GM19452 (cell line): ENCODE measurements around the gene ADRM1.
A peak's percentile ranks its signal among the peaks of the same experiment; 100 is the strongest.

Experiments used
- ATAC-seq: cut with Tn5 transposase; IDR thresholded peaks from one replicate; pipeline ENCODE4 v1.9.1; 2021; ENCODE audit not compliant: unreplicated experiment

The ADRM1 gene

DNA sequence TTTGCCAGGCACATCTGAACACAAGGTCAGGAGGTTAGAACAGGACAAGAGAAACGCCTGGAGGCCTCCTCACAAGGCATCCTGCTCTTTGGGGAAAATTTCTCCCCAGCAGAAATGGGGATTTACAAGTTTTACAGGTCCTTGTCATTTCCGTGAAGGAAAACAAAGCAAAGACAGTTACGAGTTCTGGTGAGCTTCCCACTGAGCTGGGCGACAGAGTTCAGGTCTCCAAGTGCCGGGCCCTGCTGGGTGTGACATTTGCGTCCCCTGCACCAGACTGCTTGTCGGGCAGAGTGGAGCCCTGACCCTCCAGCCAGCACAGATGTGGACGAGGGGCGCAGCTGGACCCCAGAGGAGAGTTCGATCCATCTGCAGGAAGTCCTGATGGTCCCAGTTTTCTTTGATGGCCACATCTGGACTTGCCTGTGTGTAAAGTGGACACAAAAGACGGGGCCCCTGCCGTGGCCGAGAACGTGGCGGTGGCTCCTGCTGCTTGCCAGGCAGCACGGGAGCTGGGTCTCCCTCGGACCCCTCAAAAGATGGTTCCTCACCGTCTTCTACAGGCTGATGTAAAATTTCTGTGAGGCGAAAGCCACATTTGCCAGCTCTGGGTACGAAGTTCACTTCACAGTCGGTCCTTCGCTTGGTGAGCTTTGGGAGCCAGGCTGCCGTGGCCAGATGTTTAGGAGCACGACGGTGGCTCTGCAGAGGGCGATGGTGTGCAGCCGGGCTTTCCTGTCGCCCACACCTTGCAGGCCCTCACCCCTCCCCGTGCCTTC, 5.2 kb upstream of the ADRM1 start:
- no peak for ATAC-seq

DNA sequence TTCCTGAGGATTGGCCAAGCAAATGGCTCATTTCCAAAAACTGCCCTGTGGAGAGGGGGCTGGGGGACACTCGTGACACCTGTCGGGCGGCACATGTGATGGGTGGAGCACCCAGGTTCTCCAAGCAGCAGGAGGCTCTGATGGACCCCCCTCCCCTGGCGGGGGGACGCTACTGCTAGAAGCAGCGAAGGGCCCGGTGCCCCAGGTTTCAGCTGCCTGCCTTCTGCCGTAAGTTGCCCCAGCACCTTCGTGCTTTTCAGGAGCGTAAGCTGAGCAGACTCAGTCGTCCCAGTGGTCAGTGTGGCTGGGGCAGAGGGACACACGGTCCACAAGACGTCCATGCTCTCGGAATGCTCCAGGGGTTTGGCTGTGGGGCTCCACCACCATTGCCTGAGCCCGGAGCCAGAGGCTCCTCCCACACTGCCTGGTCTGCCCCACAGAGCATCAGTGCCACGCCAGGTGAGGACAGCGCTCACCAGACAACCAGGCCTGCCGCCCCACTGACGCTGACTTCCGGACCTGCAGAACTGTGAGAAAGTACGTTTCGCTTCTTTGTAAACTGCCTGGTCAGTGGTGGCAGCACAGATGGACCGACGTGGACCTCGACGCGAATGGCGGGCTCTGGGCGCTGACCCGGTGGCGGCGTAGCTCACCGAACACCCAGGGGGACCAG, 4.1 kb upstream of the ADRM1 start:
- ATAC-seq: no peak

DNA sequence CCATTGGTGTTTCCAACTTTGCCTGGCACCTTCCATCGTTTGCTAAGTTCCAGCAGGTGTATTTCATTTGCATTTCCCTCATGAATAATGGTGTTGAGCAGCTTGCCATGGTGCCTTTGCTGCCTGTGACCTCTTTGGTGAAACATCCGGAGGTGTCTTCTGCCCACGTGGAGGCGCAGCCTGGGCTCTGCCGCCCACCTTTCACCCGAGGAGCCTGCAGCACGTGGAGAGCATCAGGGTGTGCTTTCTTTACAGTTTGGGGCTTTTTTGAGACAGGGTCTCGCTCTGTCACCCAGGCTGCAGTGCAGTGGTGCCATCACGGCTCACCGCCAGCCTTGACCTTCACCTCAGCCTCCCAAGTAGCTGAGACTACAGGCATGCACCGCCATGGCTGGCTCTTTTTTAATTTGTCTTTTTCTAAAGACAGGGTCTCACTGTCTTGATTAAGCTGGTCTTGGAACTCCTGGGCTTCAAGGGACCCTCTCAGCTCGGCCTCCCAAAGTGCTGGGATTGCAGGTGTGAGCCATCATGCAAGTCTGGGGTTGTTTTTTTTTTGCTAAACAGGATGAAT, 3.0 kb upstream of the ADRM1 start:
- ATAC-seq: no peak

DNA sequence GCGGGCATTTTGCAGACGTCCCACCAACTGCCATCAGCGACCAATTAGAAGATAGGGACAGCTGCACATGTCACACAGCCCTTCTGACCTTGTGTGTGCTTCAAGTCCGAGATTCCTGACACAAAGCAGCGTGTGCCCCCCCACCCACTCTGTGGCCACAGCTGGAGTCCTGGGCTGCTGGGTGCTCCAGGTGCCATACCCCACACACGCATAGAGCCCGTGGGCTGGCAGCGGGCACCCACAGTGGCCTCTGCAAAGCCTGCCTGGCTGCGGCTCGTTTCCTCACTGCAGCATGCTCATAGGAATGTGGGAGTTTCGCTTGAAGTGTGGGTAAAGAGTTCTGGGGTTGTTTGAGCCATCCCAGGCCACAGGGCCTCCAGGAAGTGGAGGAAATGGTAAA, 2.5 kb upstream of the ADRM1 start:
- ATAC-seq: no peak

DNA sequence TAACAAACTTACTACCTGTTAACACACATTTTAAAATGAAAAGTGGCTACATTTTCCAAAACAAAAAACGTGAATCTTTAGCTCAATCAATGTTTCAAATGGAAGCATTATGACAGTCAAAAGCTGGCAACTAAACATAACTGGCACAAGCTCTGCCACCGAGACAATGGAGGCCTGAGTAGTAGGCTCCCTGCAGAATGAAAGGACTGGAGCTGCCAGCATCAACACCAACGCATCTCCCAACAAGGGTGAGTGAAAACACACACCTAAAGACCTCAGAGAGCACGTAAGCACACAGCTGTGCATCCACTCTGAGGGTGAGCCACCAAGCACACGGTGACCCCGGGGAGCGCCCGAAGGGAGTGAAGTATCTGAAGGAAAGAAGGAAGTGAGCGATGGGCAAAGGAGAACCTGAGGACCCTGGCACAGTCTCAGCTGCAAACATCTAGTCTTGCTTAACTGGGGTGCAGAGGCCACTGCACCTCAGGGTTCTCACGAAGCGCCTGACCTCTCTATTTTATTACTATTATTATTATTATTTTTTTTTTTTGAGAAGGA, 1.6 kb upstream of the ADRM1 start:
- no peak for ATAC-seq

DNA sequence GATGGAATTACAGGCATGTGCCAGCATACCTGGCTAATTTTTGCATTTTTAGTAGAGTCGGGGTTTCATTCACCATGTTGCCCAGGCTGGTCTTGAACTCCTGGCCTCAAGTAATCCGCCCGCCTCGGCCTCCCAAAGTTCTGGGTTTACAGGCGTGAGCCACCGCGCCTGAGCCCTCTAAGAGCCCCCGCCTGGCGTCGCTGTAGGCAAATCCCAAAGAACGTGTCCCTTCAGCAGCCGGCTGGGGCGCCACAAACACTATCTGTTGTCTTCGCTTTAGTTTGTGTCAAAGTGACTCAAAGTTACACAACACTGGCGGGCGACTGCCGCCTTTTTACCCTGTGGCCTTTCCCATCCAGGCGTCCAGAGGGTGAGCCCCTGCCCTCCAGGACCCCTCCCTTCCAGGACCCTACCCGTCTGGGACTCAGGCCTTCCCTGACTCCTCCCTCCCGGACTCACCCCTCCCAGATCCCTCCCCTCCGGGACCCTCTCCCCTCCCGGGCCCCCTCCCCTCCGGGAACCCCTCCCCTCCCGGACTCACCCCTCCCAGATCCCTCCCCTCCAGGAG, 940 bp upstream of the ADRM1 start:
- peak; percentile 40 for ATAC-seq

DNA sequence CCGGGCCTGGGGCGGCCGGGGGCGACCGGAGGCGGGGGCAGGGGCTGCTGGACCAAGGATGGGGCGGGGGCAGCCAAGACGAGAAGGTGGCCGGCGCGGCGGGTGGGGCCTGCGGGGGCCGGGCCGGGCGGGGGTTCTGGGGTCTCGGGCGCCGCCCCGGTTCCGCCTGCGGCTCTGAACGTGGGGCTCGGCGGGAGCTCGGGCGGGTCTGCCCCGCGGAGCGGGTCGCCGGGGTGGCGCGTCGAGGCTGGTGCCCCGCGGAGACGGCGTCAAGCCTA, 204 bp downstream of the ADRM1 start:
- no peak for ATAC-seq

DNA sequence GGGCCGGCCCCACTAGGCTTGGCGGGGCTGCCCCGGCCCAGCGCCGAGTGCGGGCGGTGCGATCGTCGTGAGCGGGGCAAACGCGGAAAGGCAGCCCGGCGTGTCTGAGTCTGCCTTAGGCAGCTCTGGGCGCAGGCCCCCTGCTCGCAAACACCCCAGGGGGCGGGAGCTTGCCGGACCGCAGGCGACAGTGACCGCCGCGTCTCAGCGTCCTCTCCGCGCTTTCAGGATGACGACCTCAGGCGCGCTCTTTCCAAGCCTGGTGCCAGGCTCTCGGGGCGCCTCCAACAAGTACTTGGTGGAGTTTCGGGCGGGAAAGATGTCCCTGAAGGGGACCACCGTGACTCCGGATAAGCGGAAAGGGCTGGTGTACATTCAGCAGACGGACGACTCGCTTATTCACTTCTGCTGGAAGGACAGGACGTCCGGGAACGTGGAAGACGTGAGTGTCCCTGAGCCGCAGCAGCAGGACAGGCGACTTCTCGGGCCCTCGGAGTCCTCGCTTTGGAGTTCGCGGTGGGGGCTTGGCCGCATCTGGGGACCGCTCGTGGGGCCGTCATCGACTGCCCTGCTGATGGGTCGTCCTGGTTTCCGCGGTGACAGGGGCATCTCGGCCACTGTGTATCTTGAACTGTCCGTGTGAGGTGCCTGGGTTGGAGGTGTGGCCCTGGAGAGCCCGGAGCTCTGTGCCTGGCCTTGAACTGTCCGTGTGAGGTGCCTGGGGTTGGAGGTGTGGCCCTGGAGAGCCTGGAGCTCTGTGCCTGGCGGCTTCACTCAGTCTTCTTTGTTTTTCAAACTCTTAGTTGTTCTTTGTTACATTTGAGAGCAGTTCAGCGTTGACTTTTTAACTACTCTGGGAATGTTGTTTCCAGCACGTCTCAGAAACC, 786 bp downstream of the ADRM1 start:
- peak; percentile 4 for ATAC-seq

DNA sequence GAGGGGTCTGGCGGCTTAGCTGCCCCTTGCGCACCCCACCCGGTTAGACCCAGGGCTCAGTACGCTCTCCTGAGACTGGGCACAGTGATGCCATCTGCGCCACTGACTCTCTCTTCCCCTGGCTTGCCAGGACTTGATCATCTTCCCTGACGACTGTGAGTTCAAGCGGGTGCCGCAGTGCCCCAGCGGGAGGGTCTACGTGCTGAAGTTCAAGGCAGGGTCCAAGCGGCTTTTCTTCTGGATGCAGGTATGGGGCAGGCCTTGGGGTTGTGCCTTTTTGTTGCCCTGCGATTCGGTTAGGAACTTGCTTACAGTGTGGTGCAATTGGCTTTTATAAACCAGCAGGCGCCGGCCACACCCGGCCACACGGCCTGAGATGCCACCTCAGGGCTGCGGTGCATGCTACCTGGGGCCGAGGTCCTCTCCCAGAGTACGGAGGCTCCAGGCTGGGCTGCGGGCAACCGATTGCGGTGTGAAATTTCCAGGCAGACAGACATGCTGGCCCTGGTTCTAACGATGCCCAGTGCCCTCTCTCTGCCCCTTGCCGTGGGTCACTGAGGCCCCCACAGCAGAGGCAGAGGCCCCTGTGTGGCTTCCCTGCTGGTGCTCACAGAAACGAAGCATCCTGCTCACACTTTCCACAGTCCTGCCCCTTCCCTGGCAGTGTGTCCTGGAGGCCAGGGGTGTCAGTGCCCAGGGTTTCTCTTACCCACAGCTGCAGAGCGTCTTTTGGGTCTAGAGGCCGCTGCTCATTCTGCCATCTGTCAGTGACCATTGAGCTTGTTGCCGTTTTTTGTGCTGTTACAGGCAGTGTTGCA, 1.7 kb downstream of the ADRM1 start:
- no peak for ATAC-seq

DNA sequence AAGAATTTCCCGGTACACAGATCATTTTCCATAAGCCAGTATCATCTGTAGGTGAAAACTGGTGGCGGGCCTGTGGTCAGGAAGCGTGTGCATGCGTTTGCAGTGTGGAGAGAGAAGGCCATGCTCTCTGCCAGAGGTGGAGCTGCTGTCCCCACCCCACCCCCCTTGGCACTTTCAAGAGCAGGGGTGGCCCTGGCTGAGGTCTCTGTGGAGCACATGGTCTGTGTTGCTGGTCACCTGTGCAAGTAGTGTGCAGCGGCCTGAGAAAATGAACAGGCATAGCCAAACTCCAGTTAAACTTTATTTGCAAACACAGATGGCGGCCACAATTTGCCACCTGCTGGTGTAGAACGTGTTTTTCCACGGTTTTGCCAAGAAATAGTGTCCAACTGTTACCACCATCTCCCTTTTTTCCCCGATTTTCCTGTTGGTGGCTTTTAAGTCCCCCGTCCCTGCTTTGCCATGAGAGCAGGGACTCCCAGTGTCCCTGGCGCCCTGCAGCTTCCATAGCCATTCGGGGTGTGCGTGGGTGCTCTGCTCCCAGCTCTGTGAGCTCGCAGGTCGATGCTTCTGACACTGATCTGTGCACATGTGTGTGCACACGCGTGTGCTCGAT, 2.5 kb downstream of the ADRM1 start:
- ATAC-seq: no peak

DNA sequence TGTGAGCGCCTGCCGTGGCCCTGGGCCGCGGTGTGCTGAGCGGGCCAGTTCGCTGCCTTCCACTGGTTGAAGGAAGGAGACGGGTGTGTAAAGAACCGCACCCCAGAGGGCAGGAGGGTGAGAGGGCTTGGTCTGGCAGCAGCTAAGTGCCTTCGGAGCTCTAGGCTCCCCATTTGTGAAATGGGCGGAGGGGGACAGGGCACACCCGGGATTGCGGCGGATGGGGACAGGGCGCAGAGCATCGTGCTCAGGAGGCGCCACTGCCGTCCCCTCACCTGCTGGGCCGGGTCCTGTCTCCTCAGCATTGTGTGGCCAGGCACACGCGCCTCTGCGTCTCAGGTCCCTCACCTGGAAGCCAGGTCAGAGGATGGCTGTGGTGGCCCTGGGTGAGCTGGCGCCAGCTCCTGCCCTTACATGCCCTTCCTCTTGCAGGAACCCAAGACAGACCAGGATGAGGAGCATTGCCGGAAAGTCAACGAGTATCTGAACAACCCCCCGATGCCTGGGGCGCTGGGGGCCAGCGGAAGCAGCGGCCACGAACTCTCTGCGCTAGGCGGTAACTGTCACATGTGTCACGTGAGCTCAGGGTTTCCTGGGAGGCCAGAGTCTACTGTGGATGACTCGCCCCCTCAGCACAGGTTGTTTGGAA, 3.1 kb downstream of the ADRM1 start:
- ATAC-seq: no peak

DNA sequence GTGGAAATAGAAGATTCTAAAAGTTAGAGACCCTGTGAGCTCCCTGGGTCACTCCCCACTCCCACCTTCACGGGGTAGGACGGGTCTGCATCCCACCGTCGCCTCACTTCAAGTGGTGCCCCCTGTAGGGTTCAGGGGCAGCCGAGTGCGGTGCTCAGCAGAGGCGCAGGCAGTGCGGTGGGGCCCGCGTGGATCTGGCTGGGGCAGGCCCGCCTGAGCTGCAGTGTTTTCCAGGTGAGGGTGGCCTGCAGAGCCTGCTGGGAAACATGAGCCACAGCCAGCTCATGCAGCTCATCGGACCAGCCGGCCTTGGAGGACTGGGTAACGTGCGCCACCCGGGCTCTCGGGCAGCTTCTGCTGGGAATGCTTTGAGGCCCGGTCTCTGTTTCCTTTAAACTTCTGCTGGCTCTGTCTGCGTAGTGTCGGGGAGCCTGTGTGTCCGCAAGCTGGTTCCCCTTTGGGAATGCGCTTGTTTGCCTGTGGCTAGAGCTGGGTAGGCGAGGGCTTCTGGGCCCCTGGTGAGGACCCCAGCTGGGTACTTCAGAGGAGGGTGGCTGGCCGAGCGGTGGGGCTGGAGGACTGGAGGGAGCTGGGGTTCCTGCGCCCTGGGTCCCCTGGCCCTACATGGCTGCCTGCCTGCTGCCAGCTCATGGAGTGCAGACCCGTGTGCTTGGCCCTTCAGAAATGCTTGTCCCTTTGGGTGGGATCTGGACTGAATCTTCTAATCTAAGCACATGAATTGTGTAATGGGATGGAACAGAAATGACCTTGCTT, 3.8 kb downstream of the ADRM1 start:
- no peak for ATAC-seq

DNA sequence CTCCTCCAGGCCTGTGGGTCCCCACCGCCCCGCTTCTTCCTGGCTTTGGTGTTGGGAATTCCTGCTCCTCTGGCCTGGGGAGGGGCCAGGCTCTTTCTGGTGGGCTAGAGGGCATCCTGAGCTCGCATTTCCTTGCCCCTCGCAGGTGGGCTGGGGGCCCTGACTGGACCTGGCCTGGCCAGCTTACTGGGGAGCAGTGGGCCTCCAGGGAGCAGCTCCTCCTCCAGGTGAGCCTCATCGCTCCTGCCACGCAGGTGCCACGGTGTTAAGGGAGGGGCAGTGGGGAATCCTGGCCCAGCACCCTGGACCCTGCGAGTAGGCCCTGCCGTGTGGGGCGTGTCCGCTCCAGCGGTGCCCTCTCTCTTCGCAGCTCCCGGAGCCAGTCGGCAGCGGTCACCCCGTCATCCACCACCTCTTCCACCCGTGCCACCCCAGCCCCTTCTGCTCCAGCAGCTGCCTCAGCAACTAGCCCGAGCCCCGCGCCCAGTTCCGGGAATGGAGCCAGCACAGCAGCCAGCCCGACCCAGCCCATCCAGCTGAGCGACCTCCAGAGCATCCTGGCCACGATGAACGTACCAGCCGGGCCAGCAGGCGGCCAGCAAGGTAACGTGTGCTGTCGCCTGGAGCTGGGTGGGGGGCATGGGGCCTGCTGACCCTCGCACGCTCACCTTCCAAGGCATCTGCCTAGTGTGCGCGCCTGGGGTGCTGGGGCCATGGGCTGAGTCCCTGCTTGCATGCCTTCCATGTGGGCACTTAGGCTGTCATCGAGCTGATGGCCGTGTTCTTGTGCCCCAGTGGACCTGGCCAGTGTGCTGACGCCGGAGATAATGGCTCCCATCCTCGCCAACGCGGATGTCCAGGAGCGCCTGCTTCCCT, 4.7 kb downstream of the ADRM1 start:
- no peak for ATAC-seq

DNA sequence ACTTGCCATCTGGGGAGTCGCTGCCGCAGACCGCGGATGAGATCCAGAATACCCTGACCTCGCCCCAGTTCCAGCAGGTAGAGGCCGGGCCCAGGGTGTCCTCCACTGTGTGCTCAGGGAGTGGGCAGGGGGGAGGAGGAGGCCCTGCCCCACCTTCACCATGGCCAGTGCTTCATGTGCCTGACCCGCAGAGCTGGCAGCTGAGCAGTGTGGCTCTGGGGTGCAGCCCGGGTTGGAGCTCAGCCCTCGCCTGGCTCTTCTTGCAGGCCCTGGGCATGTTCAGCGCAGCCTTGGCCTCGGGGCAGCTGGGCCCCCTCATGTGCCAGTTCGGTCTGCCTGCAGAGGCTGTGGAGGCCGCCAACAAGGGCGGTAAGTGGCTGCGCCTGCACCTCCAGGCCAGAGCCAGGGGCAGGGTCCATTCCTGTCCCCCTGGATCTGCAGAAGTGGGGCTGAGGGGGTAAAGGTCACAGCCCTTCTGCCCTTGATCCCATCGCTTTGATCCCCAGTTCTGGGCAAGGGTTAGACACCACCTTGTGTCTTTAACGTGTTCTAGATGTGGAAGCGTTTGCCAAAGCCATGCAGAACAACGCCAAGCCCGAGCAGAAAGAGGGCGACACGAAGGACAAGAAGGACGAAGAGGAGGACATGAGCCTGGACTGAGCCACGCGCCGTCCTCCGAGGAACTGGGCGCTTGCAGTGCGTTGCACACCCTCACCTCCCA, 5.5 kb downstream of the ADRM1 start:
- no peak for ATAC-seq

DNA sequence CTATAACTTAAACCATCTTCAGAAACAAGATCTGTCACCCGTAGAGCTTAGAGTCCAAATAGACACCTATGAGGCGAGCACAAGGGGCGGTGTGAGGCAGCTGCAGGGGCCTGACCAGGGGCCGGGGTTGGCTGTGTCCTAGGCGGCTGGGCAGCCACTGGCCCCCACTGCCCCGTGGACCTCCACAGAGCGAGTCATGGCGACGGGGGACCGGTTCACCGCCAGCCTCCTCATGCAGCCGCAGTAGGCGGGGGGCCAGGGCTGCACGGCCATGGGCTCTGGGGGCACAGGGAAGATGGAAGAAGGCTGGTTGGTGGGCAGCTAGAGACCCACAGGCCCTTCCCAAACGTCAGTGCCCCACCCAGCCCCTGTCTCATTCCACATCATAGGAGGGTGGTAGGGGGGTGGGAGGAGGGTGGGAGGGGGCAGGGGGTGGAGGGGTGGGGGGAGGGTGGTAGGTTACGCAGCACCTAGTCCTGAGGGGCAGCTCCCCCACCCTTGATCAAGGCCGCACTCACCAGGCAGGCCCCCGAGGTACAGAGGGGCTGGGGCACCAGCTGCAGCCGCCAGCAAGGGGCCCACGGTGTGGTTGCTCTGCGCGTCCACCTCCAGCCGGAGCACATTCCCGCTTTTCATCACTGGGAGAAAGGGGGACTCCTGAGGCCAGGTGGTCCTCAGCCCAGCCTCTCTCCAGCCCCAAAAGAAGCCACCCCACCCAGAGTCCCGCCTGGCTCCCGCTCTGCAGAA, 6.6 kb downstream of the ADRM1 start:
- no peak for ATAC-seq
